AG10803 (cell line): Measurements from ENCODE around the gene NAB2.
A peak's percentile ranks its signal among the peaks of the same experiment; 100 is the strongest.

ENCODE experiments used
- DNase-seq: peaks from one replicate; pipeline ENCODE4 v3.0.0; 2010; ENCODE audit warnings: low read depth
- H3K4me3 ChIP-seq: 2 replicates; pipeline ENCODE4 v1.5.1; 2011; ENCODE audit warnings: mild to moderate bottlenecking, low read length, control low read depth
- TF ChIP-seq, protein P1 (sequence below): conservative IDR thresholded peaks from 2 replicates; pipeline ENCODE4 v1.5.1; 2011; ENCODE audit warnings: mild to moderate bottlenecking, low read length, control low read depth, inconsistent platforms

The NAB2 gene

DNA sequence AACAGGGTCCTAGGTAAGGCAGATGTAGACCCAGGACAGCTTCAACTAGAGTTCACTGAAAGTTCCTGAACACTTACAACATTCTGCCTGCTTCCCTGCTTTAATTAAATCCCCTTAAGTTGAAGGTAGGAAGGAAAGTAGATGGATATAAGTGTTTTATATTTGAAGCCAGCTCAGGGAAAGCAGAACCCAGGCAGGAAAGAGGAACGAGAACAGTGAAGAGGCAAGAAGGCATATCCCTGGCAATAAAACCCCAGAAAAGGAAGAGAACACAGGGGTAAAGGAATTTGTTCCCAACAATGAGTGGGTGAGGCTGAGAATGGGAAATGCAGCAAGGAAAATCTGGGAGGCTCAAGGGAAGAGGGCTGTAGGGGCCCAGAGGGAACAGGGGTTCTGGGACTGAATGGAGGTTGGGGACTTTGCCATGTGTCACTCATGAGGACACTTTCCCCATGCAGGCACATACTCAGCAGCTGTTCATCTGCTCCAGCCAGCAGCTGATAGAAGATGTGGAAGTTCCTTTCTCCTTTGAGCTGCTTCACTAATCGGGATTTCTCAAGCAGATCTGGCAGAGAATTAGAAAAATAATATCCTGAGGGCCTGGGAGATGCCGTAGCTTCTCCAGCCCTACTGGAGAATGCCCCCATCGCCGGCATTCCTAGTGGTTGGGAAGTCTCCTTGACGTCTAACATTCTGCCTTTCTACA, 42.7 kb upstream of the NAB2 start:
- TF ChIP-seq, protein P1, sequence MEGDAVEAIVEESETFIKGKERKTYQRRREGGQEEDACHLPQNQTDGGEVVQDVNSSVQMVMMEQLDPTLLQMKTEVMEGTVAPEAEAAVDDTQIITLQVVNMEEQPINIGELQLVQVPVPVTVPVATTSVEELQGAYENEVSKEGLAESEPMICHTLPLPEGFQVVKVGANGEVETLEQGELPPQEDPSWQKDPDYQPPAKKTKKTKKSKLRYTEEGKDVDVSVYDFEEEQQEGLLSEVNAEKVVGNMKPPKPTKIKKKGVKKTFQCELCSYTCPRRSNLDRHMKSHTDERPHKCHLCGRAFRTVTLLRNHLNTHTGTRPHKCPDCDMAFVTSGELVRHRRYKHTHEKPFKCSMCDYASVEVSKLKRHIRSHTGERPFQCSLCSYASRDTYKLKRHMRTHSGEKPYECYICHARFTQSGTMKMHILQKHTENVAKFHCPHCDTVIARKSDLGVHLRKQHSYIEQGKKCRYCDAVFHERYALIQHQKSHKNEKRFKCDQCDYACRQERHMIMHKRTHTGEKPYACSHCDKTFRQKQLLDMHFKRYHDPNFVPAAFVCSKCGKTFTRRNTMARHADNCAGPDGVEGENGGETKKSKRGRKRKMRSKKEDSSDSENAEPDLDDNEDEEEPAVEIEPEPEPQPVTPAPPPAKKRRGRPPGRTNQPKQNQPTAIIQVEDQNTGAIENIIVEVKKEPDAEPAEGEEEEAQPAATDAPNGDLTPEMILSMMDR: no peak
- DNase-seq: no peak
- no peak overlapping the region for H3K4me3 ChIP-seq

DNA sequence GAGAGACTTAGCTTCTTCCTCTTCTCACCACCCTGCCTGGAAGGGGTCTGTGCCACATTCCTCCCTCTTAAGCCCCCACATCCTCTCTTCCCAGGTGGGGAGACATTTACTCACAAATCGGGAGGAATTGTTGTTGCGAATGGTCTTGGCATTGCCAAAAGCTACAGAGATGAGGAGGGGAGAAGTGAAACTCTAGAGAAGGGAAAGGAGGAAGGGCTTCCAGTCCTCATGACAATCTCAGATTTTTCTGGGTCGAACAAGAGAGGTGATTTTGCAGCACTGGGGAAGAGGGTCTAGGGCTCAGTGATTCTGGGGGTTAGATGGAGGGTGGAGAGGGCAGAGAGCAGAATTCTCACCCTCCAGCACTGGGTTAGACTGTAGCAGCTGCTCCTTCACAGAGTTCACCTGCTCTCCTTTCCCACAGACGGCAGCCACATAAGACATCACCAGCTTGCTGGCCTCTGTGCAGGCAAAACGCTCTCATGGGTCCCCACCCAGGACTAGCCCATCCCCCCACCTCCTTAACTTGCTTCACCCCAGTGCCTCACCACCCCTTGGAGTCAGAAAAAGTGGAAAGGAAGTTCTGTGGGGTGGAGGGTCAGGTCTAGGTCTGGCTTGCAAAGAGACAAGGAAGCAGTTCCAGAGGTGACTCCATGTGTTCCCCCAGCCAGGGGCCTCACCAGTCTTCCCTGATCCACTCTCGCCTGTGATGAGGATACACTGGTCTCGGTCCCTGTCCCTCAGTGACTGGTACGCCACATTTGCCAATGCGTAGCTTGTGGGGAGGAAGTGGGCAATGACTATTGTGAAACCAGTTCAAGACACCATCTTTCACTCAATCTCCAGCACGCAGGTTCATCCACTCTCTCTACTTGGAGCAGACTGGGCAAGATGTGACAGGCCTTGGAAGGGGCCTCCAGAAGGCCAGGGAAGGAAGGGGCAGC, 41.7 kb upstream of the NAB2 start:
- DNase-seq: no peak
- TF ChIP-seq, protein P1: no peak
- no peak overlapping the region for H3K4me3 ChIP-seq

DNA sequence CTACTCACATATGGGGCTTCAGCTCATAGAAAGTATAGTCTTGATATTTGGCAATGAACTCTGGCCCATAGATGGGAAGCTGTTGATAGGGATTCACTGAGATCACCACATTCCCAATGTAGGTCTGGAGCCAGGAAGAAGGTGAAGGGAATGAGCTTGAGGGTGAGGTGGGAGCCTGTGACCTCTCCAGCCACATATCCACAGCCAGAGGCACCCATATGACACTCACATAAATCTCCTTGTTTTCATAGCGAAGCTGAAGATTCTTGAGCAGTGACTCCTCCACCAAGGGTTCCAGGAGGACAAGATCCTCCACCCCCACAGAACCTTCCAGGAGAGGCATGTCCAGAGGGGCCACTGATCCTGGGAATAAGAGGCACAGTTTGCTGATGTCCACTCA, 40.9 kb upstream of the NAB2 start:
- no peak overlapping the region for H3K4me3 ChIP-seq
- DNase-seq: peak; percentile 33
- TF ChIP-seq, protein P1: no peak

DNA sequence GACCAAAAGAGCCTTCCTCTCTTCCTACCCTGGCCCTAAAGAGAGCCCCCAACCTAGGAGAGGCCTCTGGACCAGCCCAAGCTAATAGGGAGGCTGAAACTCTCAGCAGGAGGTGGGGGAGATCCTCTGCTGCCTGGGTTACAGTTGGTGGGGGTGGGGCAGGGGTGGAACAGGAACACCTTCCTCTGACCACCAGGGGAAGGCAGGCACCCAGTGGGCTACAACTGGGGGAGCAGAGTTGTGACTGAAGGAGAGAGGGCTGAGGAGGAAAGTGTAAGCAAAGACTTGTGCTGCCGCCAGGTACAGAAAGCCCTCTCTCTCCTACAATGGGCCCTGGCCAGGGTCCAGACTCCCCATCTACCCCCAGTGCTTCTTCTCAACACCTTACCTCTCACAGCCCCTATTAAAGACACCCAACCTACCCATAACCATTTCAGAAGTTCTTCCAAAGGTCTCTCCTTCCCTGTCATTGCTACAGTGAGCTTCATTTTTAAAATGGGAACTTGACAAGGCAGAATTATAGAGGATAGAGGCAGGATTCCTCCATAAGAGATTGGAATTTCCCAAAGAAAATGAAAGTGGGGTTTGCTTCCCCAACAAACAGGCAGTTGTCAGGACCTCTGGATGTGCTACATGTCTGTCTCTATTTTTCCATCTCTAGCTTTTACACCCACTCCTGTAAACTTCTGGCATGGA, 40.3 kb upstream of the NAB2 start:
- TF ChIP-seq, protein P1: no peak
- DNase-seq: no peak
- H3K4me3 ChIP-seq: no peak overlapping the region

DNA sequence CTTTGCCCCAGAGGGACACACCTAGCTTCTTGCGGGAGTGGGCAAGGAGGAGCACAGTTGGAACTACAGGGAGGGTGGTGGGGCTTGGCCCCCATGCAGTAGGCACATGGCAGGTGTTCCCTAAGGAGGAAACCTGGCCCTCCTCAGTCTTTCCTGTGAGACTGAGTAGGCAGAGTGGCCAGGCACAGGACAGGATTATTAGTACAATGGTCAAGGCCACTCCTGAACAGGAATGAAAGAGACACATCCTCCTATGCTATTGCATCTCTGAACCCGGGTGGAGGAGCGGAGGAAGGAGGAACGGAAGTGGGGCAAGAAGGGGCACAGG, 39.8 kb upstream of the NAB2 start:
- no peak for DNase-seq
- no peak overlapping the region for H3K4me3 ChIP-seq
- TF ChIP-seq, protein P1: no peak

DNA sequence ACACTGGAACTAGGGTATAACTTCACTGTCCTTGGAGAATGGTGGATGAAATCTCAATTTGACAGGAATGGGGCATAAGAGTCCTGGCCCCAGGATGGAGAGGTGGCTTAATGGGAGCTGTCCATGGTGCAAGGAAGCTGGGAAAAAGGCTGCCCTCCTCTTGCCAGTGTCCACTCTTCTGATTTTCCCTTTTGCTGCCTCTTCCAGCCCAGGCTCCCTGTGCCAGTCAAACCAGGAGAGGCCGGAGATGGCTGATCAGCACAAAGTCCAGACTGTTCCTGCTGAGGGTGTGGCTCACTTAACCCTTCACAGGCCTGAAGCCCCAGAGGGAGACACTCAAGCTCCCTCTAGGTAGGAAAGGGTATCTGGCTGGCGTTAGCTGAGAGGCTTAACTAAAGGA, 39.0 kb upstream of the NAB2 start, which contains the start of gene MYO1A:
Gene MYO1A, minus strand, starts transcription at position 240 of the 400 bp plus-strand sequence. CDS start 1,806 bp downstream, outside the sequence.
- no peak for DNase-seq
- TF ChIP-seq, protein P1: no peak
- no peak within 1 kb of the TSS for H3K4me3 ChIP-seq
